Neural progenitor cell (in vitro differentiated cells): Measurements from ENCODE around the gene NDUFB10.

ENCODE experiments used
- EZH2 ChIP-seq: fragments of 200-600 bp; sonication (generic); IDR thresholded peaks from 2 replicates; pipeline ENCODE4 v1.6.1; 2017; ENCODE audit warnings: antibody characterized with exemption, mild to moderate bottlenecking, moderate library complexity
- EZH2phosphoT487 ChIP-seq: fragments of 200-600 bp; sonication (generic); IDR thresholded peaks from 2 replicates; pipeline ENCODE4 v1.6.1; 2017; ENCODE audit warnings: antibody characterized with exemption
- TF ChIP-seq, protein P1 (sequence below): fragments of 200-600 bp; sonication (generic); IDR thresholded peaks from 2 replicates; pipeline ENCODE4 v1.5.1; 2017; ENCODE audit warnings: antibody characterized with exemption, mild to moderate bottlenecking

DNA sequence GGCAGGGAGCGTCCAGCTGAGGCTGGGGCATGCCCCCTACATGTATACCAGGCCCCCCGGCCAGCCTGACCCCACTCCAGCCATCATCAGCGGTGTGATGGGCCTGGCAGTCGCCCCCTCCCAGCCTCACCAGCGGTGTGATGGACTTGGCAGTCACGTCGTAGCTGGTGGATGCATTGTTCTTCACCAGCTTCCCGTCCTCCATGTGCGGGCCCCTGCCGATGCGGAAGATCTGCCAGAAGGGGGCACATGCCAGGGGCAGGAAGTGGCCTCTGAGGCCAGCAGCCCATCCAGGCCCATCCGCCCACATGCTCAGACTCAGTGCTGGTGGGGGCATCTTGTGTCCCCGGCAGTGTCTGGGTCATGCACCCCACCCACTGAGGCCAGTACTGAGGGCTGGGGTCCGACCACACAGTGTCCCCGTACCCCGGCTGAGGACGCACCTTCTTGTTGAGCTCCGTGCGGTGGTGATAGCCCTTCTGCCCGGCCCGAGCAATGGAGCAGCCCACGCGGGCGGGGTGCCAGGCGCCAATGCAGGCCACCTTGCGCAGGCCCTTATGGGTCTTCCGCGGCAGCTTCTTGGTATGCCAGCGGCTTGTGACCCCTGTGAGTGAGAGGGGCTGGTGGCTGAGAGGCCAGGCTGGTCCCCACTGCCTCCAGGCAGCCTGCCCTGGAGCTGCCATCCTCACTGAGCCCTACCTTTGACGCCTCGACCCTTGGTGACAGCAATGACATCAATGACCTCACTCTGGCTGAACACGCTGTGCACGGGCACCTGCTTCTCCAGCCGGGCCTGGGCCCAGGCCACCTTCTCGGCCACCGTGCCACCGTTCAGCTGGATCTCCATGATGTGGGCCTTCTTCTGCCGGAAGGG, 12.6 kb upstream of the NDUFB10 start:
- TF ChIP-seq, protein P1, sequence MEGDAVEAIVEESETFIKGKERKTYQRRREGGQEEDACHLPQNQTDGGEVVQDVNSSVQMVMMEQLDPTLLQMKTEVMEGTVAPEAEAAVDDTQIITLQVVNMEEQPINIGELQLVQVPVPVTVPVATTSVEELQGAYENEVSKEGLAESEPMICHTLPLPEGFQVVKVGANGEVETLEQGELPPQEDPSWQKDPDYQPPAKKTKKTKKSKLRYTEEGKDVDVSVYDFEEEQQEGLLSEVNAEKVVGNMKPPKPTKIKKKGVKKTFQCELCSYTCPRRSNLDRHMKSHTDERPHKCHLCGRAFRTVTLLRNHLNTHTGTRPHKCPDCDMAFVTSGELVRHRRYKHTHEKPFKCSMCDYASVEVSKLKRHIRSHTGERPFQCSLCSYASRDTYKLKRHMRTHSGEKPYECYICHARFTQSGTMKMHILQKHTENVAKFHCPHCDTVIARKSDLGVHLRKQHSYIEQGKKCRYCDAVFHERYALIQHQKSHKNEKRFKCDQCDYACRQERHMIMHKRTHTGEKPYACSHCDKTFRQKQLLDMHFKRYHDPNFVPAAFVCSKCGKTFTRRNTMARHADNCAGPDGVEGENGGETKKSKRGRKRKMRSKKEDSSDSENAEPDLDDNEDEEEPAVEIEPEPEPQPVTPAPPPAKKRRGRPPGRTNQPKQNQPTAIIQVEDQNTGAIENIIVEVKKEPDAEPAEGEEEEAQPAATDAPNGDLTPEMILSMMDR = no peak
- TF ChIP-seq EZH2 (no peak), EZH2phosphoT487 (no peak)
